ENCODE measurements around the gene WDR48.

The WDR48 gene

DNA sequence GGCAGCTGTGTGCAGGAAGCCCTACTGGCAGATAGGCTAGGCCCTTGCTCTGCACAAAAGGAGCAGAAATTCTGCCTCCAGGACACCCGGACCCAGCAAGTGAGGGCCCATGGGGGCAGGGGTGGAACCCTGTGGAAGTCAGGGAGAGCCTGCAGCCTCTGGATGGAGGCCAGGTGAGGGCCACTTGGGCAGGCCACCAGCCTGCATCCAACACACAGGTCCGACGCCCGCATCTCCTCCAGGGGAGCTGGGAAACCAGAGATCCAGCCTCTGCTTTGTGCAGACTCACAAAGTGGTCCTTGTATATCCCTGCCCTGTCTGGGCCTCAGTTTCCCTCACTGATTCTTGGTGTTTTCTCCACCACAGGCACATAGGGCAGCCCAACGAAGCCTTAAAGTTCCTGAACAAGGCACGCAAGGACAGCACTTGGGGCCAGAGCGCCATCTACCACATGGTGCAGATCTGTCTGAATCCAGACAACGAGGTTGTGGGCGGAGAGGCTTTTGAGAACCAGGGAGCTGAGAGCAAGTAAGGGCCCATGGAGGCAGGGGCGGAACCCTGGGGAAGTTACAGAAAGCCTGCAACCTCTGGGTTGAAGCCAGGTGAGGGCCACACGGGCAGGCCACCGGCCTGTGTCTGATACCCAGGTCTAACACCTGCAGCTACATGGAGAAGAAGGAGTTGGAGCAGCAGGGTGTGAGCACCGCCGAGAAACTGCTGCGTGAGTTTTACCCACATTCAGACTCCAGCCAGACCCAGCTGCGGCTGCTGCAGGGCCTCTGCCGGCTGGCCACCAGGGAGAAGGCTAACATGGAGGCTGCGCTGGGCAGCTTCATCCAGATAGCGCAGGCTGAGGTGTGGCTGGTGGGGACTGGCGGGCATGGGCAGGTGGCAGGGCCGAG lies 85.0 kb downstream of the WDR48 start:
- TF ChIP-seq, protein P1, sequence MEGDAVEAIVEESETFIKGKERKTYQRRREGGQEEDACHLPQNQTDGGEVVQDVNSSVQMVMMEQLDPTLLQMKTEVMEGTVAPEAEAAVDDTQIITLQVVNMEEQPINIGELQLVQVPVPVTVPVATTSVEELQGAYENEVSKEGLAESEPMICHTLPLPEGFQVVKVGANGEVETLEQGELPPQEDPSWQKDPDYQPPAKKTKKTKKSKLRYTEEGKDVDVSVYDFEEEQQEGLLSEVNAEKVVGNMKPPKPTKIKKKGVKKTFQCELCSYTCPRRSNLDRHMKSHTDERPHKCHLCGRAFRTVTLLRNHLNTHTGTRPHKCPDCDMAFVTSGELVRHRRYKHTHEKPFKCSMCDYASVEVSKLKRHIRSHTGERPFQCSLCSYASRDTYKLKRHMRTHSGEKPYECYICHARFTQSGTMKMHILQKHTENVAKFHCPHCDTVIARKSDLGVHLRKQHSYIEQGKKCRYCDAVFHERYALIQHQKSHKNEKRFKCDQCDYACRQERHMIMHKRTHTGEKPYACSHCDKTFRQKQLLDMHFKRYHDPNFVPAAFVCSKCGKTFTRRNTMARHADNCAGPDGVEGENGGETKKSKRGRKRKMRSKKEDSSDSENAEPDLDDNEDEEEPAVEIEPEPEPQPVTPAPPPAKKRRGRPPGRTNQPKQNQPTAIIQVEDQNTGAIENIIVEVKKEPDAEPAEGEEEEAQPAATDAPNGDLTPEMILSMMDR (IDR thresholded peaks at IDR 0.05; ENCODE audit: low read length, missing control alignments): no peak
- no peak overlapping the region for H3K4me3 ChIP-seq (replicated peaks; ENCODE audit: low read depth, low read length)
- no peak for DNase-seq (ENCODE audit: low read depth)

DNA sequence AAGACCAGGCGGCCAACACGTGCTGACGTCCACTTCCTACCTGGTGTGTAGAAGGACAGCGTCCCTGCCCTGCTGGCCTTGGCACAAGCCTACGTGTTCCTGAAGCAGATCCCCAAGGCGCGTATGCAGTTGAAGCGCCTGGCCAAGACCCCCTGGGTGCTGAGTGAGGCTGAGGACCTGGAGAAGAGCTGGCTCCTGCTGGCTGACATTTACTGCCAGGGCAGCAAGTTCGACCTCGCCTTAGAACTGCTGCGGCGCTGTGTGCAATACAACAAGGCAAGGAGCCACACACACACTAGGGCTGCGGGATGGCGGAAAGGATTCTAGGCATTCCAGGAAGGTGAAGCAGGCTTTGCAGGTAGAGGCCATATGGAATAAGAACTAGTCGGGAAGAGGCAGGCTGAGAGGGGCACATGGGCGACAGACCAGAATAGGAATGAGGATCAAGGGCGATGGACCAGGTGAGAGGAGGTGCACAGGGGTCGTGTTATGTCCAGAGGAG lies 85.7 kb downstream of the WDR48 start:
- no peak overlapping the region for H3K4me3 ChIP-seq (replicated peaks; ENCODE audit: low read depth, low read length)
- TF ChIP-seq, protein P1 (IDR thresholded peaks at IDR 0.05; ENCODE audit: low read length, missing control alignments): no peak
- no peak for DNase-seq (ENCODE audit: low read depth)

DNA sequence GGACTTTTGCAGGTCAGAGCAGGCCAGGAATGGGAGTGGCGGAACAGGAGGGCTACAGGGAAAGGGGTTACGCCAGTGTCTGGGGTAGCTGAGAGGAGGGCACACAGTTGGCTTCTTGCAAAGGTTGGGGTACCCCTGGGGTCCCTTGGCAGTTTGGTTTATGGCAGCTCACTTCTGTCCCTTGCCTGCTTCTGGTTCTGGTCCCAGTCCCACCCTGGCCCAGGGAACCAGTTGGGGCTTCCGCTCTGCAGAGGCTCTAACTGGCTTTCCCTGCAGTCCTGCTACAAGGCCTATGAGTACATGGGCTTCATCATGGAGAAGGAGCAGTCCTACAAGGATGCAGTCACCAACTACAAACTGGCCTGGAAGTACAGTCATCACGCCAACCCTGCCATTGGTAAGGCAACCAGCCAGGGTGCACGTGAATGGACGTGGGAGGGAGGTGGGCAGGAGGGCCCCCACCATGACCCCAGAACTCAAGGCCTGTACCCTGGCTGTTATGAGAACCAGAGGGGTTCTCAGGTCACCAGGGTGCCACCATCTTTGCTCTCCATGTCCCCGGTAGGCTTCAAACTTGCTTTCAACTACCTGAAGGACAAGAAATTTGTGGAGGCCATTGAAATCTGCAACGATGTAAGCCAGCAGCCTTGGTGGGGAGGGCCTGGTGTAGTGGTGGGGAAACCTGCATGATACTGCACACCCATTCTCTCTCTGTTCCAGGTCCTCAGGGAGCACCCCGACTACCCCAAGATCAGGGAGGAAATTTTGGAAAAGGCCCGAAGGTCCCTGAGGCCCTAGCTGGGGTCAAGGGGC lies 86.4 kb downstream of the WDR48 start:
- H3K4me3 ChIP-seq (replicated peaks; ENCODE audit: low read depth, low read length): no peak overlapping the region
- no peak for DNase-seq (ENCODE audit: low read depth)
- TF ChIP-seq, protein P1 (IDR thresholded peaks at IDR 0.05; ENCODE audit: low read length, missing control alignments): no peak

DNA sequence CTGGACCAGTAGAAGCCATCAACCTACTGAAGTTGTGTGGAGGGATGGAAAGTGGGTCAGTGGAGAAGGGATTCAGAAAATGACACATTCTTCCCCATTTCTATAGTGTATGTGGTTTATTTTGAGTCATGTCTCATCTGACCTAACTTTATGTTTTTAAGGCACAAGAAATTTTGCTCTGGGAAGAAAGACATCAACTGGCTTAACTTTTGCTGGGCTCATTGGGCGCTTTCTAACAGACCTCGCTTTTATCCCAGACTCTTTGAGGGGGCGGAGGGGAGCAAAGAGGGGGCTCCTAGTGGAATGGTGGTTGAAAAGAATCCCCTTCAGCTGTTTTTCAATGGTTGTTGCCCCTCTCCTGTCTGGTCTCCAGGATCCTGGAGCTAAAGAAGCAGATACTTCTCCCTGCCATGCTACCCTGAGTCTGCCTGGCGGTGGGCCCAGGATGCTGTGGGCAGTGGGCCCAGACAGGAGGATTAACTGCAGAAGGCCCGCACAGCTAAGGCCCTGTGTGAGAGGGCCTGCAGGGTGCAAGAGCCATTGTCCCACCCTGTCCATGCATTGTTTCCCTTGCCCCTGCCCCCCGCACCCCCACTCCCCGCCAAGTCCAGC lies 87.1 kb downstream of the WDR48 start:
- no peak for DNase-seq (ENCODE audit: low read depth)
- H3K4me3 ChIP-seq (replicated peaks; ENCODE audit: low read depth, low read length): no peak overlapping the region
- TF ChIP-seq, protein P1 (IDR thresholded peaks at IDR 0.05; ENCODE audit: low read length, missing control alignments): no peak

DNA sequence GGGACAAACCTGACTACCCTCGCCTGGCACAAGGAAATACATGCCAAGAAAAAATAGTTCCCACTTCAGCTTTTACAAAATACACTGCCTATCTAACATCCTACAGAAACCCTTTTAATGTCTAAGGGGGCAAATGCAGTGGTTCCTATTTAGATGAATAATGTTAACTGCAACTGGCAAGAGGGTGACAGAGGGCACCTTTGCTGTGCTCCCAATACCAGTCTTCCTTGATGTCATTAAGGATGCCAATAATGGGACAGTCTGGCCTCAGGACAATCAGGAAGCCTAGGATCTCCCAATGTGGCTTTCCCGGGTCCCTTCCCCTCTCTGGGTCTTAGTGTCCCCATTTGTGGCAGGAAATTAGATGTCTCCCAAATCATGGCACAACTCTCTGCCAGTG lies 87.6 kb downstream of the WDR48 start:
- TF ChIP-seq, protein P1 (IDR thresholded peaks at IDR 0.05; ENCODE audit: low read length, missing control alignments): no peak
- no peak for DNase-seq (ENCODE audit: low read depth)
- no peak overlapping the region for H3K4me3 ChIP-seq (replicated peaks; ENCODE audit: low read depth, low read length)

DNA sequence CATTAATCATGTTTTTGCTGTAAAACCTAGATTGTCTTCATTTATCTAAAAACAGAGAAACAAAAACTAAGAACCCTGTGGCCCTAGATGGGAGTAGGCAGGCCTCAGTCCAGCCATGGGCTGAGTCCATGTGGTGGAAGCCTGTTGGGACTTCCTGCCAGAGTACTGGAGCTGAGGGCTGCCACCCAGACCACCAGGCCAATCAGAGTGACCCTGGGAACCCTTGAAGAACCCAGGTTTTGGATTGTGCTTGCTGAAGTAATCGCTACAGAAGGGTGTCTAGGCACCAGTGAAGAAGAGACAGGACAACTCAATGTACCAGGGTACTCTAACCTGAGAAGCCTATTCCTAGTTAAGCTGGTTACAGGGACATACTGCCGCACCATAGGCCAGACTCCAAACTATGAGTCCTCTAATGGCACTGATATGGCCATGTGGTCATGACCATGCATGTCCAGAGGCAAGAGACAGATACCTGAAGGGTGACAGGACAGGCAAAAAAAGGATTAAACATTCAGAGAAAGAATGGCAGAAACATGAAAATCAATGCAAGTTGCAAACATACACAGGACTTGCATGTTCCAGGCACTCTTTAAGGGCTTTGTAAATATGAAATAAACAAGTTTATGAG lies 88.6 kb downstream of the WDR48 start:
- DNase-seq (ENCODE audit: low read depth): no peak
- TF ChIP-seq, protein P1 (IDR thresholded peaks at IDR 0.05; ENCODE audit: low read length, missing control alignments): no peak

More for the DNA sequence above, 88.6 kb downstream of the WDR48 start:
- H3K4me3 ChIP-seq (replicated peaks; ENCODE audit: low read depth, low read length): no peak overlapping the region

Data from fibroblast of pulmonary artery (primary cell).